PC-3 (cell line): ENCODE measurements around the gene CNIH4. TPM values are rescaled to one million over a fixed set of nuclear protein-coding genes. Genes with fewer than 3 reads are reported as not detected.

Experiments
- ATAC-seq: fragments of 200-7000 bp; cut with Tn5 transposase; 2 replicates; pipeline ENCODE4 v1.9.1; 2020; ENCODE audit warnings: mild to moderate bottlenecking, moderate library complexity
- BruUV-seq: library from RNA; stranded (reverse); fragments of 400-500 nt; replicated peaks from 2 replicates; lab custom pipeline; 2021; lab: Mats Ljungman, UMichigan
- CTCF ChIA-PET: fragments of 300-600 bp; sonication (Branson Sonifier 250); formaldehyde crosslinking; loops from one replicate; lab custom pipeline; 2022; ENCODE audit warnings: antibody characterized with exemption; lab: Charles Lee
- POLR2A ChIA-PET: fragments of 300-600 bp; sonication (Branson Sonifier 250); formaldehyde crosslinking; loops from one replicate; lab custom pipeline; 2022; ENCODE audit warnings: antibody characterized with exemption; ENCODE audit not compliant: unreplicated experiment; lab: Charles Lee
- DNase-seq: peaks from one replicate; pipeline ENCODE4 v3.0.0-alpha.2; 2015
- H2AFZ ChIP-seq: fragments of 300-600 bp; sonication (generic); 2 replicates; pipeline ENCODE4 v1.6.0; 2016; ENCODE audit warnings: antibody characterized with exemption, low read length
- H3F3A ChIP-seq: fragments of 300-600 bp; sonication (generic); one replicate; pipeline ENCODE4 v1.6.0; 2017; ENCODE audit warnings: antibody characterized with exemption, low read length, control low read depth, mild to moderate bottlenecking; ENCODE audit not compliant: unreplicated experiment
- H3K27ac ChIP-seq: fragments of 300-600 bp; sonication (generic); 2 replicates; pipeline ENCODE4 v1.5.1; 2016; ENCODE audit warnings: mild to moderate bottlenecking, low read length
- H3K27me3 ChIP-seq: fragments of 300-600 bp; sonication (generic); 2 replicates; pipeline ENCODE4 v1.6.1; 2016; ENCODE audit warnings: low read length, mixed read lengths
- H3K36me3 ChIP-seq: fragments of 300-600 bp; sonication (generic); 2 replicates; pipeline ENCODE4 v1.6.1; 2016; ENCODE audit warnings: low read depth, mixed run types, low read length, mixed read lengths
- H3K4me1 ChIP-seq: fragments of 300-600 bp; sonication (generic); 2 replicates; pipeline ENCODE4 v1.5.1; 2016; ENCODE audit warnings: low read length; ENCODE audit not compliant: insufficient read depth
- H3K4me2 ChIP-seq: fragments of 300-600 bp; sonication (generic); 2 replicates; pipeline ENCODE4 v1.6.0; 2016; ENCODE audit warnings: low read length
- H3K4me3 ChIP-seq: fragments of 300-600 bp; sonication (generic); 2 replicates; pipeline ENCODE4 v1.5.1; 2016; ENCODE audit warnings: mild to moderate bottlenecking, low read length, mixed read lengths
- H3K79me2 ChIP-seq: fragments of 300-600 bp; sonication (generic); 2 replicates; pipeline ENCODE4 v1.6.1; 2017; ENCODE audit warnings: low read length, mixed read lengths
- H3K9ac ChIP-seq: fragments of 300-600 bp; sonication (generic); 2 replicates; pipeline ENCODE4 v1.6.0; 2016; ENCODE audit warnings: mild to moderate bottlenecking, low read length
- H3K9me2 ChIP-seq: fragments of 300-600 bp; sonication (generic); replicated peaks from 2 replicates; pipeline ENCODE4 v1.6.1; 2016; ENCODE audit warnings: mixed run types, low read length, mixed read lengths
- H3K9me3 ChIP-seq: fragments of 300-600 bp; sonication (generic); 2 replicates; pipeline ENCODE4 v1.6.1; 2016; ENCODE audit warnings: low read length, mixed read lengths
- H4K20me1 ChIP-seq: fragments of 300-600 bp; sonication (generic); 2 replicates; pipeline ENCODE4 v1.6.1; 2016; ENCODE audit warnings: low read length, mixed read lengths
- EZH2 ChIP-seq: fragments of 300-600 bp; sonication (generic); IDR thresholded peaks from one replicate; pipeline ENCODE4 v1.6.1; 2017; ENCODE audit warnings: antibody characterized with exemption, mild to moderate bottlenecking, low read length; ENCODE audit not compliant: unreplicated experiment
- EZH2phosphoT487 ChIP-seq: fragments of 300-600 bp; sonication (generic); IDR thresholded peaks from 2 replicates; pipeline ENCODE4 v1.6.1; 2018; ENCODE audit warnings: mild to moderate bottlenecking, antibody characterized with exemption, low read length, borderline replicate concordance
- intact Hi-C: fragments of 100-400 bp; cut with micrococcal nuclease; formaldehyde crosslinking; loops from 2 replicates; pipeline ENCODE4 v1.9.0; 2023
- total RNA-seq: library from RNA; depleted of rRNA; stranded (reverse); fragments of >200 nt; gene quantifications from 2 replicates; pipeline ENCODE4 v1.2.3, GENCODE V29; 2014
- TF ChIP-seq, protein P1 (sequence below): fragments of 300-600 bp; sonication (generic); conservative IDR thresholded peaks from 2 replicates; pipeline ENCODE4 v1.5.1; 2017; ENCODE audit warnings: antibody characterized with exemption, low read depth, mild to moderate bottlenecking, low read length

The CNIH4 gene
- total RNA-seq, 1 experiment from 2014 or later, result 89.9 TPM

- Histone ChIP-seq H3K4me3 (no peak overlapping the region), H3K27ac (no peak overlapping the region), H3F3A (no peaks in the 10 kb centered on the region), H3K27me3 (no peaks in the 10 kb centered on the region), H3K4me1 (no peaks in the 10 kb centered on the region), H2AFZ (no peak overlapping the region), H3K9ac (no peak overlapping the region), H3K9me3 (no peaks in the 10 kb centered on the region), H3K36me3 (peaks cover 39% of the 10 kb centered on the region), H3K4me2 (no peak overlapping the region), H3K79me2 (peaks cover 12% of the 10 kb centered on the region), H4K20me1 (no peaks in the 10 kb centered on the region), H3K9me2 (no peaks in the 10 kb centered on the region)
- DNase-seq (no peak), ATAC-seq (no peak)
- intact Hi-C loops, result no loop called here
- TF ChIP-seq, protein P1, sequence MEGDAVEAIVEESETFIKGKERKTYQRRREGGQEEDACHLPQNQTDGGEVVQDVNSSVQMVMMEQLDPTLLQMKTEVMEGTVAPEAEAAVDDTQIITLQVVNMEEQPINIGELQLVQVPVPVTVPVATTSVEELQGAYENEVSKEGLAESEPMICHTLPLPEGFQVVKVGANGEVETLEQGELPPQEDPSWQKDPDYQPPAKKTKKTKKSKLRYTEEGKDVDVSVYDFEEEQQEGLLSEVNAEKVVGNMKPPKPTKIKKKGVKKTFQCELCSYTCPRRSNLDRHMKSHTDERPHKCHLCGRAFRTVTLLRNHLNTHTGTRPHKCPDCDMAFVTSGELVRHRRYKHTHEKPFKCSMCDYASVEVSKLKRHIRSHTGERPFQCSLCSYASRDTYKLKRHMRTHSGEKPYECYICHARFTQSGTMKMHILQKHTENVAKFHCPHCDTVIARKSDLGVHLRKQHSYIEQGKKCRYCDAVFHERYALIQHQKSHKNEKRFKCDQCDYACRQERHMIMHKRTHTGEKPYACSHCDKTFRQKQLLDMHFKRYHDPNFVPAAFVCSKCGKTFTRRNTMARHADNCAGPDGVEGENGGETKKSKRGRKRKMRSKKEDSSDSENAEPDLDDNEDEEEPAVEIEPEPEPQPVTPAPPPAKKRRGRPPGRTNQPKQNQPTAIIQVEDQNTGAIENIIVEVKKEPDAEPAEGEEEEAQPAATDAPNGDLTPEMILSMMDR, result no peak
- TF ChIP-seq EZH2phosphoT487 (no peak), EZH2 (no peak)
- CTCF ChIA-PET, result no interaction called here
- POLR2A ChIA-PET, result no interaction called here
- BruUV-seq, result no TSS peak
Observed at GRCh38 chr1:224312025-224312424, 44.7 kb upstream of the CNIH4 start.

- H3K9ac ChIP-seq, result no peak overlapping the region
- TF ChIP-seq EZH2 (no peak), EZH2phosphoT487 (no peak)
- TF ChIP-seq, protein P1, result no peak
- no peaks in the 10 kb centered on the region for H4K20me1 ChIP-seq
- H3F3A ChIP-seq, result no peaks in the 10 kb centered on the region
- TSS peak; percentile 11 for BruUV-seq
- peaks cover 4% of the 10 kb centered on the region; the same call in 1 of the 2 replicates for H3K4me1 ChIP-seq
- no peaks in the 10 kb centered on the region for H3K9me3 ChIP-seq
- peaks cover 31% of the 10 kb centered on the region for H3K79me2 ChIP-seq
- H2AFZ ChIP-seq, result no peak overlapping the region
- no peak overlapping the region for H3K4me2 ChIP-seq
- ATAC-seq, result peak; percentile 85
- ChIA-PET POLR2A (interaction anchor here (0.6 kb wide), 1 partner anchor 12 kb away, joined by 3 read pairs; the partner anchor contains the start of gene NVL), CTCF (interaction anchor here (0.6 kb wide), 1 partner anchor 17 kb away, joined by 5 read pairs; no protein-coding TSS in a partner anchor)
- peak; percentile 42 for DNase-seq
- intact Hi-C loops, result no loop called here
- H3K27ac ChIP-seq, result peak overlapping the region; percentile 6; the same call in 1 of the 2 replicates
- no peaks in the 10 kb centered on the region for H3K27me3 ChIP-seq
- H3K36me3 ChIP-seq, result peaks cover 16% of the 10 kb centered on the region; the same call in 1 of the 2 replicates
- H3K4me3 ChIP-seq, result no peak overlapping the region
- H3K9me2 ChIP-seq, result no peaks in the 10 kb centered on the region
Observed at GRCh38 chr1:224317383-224318045, 39.2 kb upstream of the CNIH4 start.

DNA sequence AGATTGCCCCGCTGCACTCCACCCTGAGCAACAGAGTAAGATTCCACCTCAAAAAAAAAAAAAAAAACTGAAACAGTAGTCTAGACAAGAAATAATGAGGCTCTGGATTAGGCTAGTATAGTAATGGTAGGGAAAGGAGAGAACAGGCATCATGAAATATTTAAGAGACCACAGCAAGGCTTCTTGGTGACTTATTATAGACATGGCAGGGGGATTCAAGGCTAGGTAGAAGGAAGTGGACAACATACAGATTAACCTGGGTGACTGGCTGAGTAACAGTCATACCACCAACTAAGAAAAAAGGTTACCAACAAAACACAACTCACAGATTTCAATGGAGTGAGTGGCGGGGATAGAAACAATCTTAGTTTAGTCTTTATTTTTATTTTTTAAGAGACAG lies 35.0 kb upstream of the CNIH4 start:
- Histone ChIP-seq H3K9me2 (no peaks in the 10 kb centered on the region), H3K9ac (no peak overlapping the region), H3K27ac (no peak overlapping the region), H3K36me3 (peaks cover 11% of the 10 kb centered on the region; the same call in 1 of the 2 replicates), H3K27me3 (no peaks in the 10 kb centered on the region), H3K4me1 (peaks cover 4% of the 10 kb centered on the region; the same call in 1 of the 2 replicates), H3K4me3 (no peak overlapping the region), H4K20me1 (no peaks in the 10 kb centered on the region), H3F3A (no peaks in the 10 kb centered on the region), H3K4me2 (no peak overlapping the region), H2AFZ (no peak overlapping the region), H3K79me2 (peaks cover 56% of the 10 kb centered on the region), H3K9me3 (no peaks in the 10 kb centered on the region)
- DNase-seq (no peak), ATAC-seq (no peak)
- ChIA-PET POLR2A (no interaction called here), CTCF (no interaction called here)
- intact Hi-C loops, result no loop called here
- BruUV-seq, result no TSS peak
- TF ChIP-seq EZH2, result no peak
- TF ChIP-seq, protein P1, result no peak
- TF ChIP-seq EZH2phosphoT487, result no peak
